Tibial artery (tissue), 4 donors: ENCODE data around the gene SEPTIN10.

Experiments used
- DNase-seq, 2 donors: peaks; one replicate each; pipeline ENCODE4 v3.0.0-alpha.2; 2019
- H3K27ac ChIP-seq, 2 donors: fragments of 200-600 bp; sonication (generic) in 1 of 2; 1 replicate in 1 of 2; 2 replicates in 1 of 2; pipeline ENCODE4 v1.5.1; 2018 to 2019; ENCODE audit warnings: mild to moderate bottlenecking in 1 of 2
- H3K27me3 ChIP-seq, 2 donors: fragments of 200-600 bp; sonication (generic) in 1 of 2; one replicate each; pipeline versions ENCODE4 v1.5.1 to v1.6.0; 2016 to 2019
- H3K36me3 ChIP-seq, 3 donors: fragments of 200-600 bp; sonication (generic) in 2 of 3; one replicate each; pipeline ENCODE4 v1.5.1; 2016 to 2019; ENCODE audit warnings: mild to moderate bottlenecking in 2 of 3
- H3K4me1 ChIP-seq, 4 donors: fragments of 200-600 bp; sonication (generic) in 2 of 4; 1 replicate in 3 of 4; 2 replicates in 1 of 4; pipeline ENCODE4 v1.5.1; 2016 to 2019
- H3K4me3 ChIP-seq, 2 donors: fragments of 200-600 bp; sonication (generic) in 1 of 2; 1 replicate in 1 of 2; 2 replicates in 1 of 2; pipeline ENCODE4 v1.5.1; 2018 to 2019; ENCODE audit warnings: mild to moderate bottlenecking in 2 of 2
- H3K9me3 ChIP-seq, 3 donors: fragments of 200-600 bp; sonication (generic) in 1 of 3; one replicate each; pipeline ENCODE4 v1.5.1; 2016 to 2019
- CTCF ChIP-seq, 2 experiments: fragments of 200-600 bp in 1 of 2; fragments of 450-650 bp in 1 of 2; IDR thresholded peaks; one replicate each; pipeline ENCODE4 v1.5.1; 2017 to 2019; ENCODE audit warnings: antibody characterized with exemption in 2 of 2, mild to moderate bottlenecking in 1 of 2, moderate library complexity in 1 of 2
- intact Hi-C: fragments of 100-400 bp; cut with DNase I; formaldehyde crosslinking; loops from one replicate; pipeline ENCODE4 v1.15.0; 2023; ENCODE audit warnings: low total_unique reads

The SEPTIN10 gene

GRCh38 chr2:109523536-109524361, 90.0 kb downstream of the SEPTIN10 start:
- no peak overlapping the region for H3K27ac ChIP-seq
- intact Hi-C loops: no loop called here
- no peak overlapping the region for H3K4me3 ChIP-seq
- H3K9me3 ChIP-seq: no peaks in the 10 kb centered on the region
- H3K36me3 ChIP-seq: no peaks in the 10 kb centered on the region
- H3K27me3 ChIP-seq: peaks cover 0 to under 1% of the 10 kb centered on the region in 2 donors
- TF ChIP-seq CTCF (IDR thresholded peaks at IDR 0.05): no peak
- H3K4me1 ChIP-seq: no peaks in the 10 kb centered on the region
- DNase-seq: peak in 1 of 2 donors; percentile 58

GRCh38 chr2:109523121-109523520, 90.6 kb downstream of the SEPTIN10 start:
- no peaks in the 10 kb centered on the region for H3K4me1 ChIP-seq
- intact Hi-C loops: no loop called here
- no peaks in the 10 kb centered on the region for H3K27me3 ChIP-seq
- H3K9me3 ChIP-seq: no peaks in the 10 kb centered on the region
- no peak overlapping the region for H3K27ac ChIP-seq
- no peak for TF ChIP-seq CTCF (IDR thresholded peaks at IDR 0.05)
- no peak overlapping the region for H3K4me3 ChIP-seq
- no peaks in the 10 kb centered on the region for H3K36me3 ChIP-seq
- no peak for DNase-seq

- no peak overlapping the region for H3K27ac ChIP-seq
- intact Hi-C loops: no loop called here
- no peak for TF ChIP-seq CTCF (IDR thresholded peaks at IDR 0.05)
- H3K27me3 ChIP-seq: no peaks in the 10 kb centered on the region
- H3K4me3 ChIP-seq: no peak overlapping the region
- no peaks in the 10 kb centered on the region for H3K36me3 ChIP-seq
- DNase-seq: no peak
- H3K9me3 ChIP-seq: no peaks in the 10 kb centered on the region
- no peaks in the 10 kb centered on the region for H3K4me1 ChIP-seq
These were observed 91.7 kb downstream of the SEPTIN10 start for GRCh38 chr2:109522063-109522374.

- H3K36me3 ChIP-seq: no peaks in the 10 kb centered on the region
- H3K9me3 ChIP-seq: no peaks in the 10 kb centered on the region
- no peaks in the 10 kb centered on the region for H3K27me3 ChIP-seq
- intact Hi-C loops: no loop called here
- no peak overlapping the region for H3K27ac ChIP-seq
- DNase-seq: peak in 1 of 2 donors; percentile 10
- H3K4me3 ChIP-seq: no peak overlapping the region
- H3K4me1 ChIP-seq: no peaks in the 10 kb centered on the region
- no peak for TF ChIP-seq CTCF (IDR thresholded peaks at IDR 0.05)
These were observed 92.3 kb downstream of the SEPTIN10 start for GRCh38 chr2:109521233-109522062.

GRCh38 chr2:109519513-109519912, 94.3 kb downstream of the SEPTIN10 start:
- TF ChIP-seq CTCF (IDR thresholded peaks at IDR 0.05): no peak
- no peak overlapping the region for H3K27ac ChIP-seq
- no peak overlapping the region for H3K4me3 ChIP-seq
- no peaks in the 10 kb centered on the region for H3K9me3 ChIP-seq
- no peak for DNase-seq
- H3K36me3 ChIP-seq: no peaks in the 10 kb centered on the region
- intact Hi-C loops: loop anchor here (10.0 kb wide), 1 partner anchor 595 kb away; no protein-coding TSS in a partner anchor
- peaks cover 0 to 7% (median 6%) of the 10 kb centered on the region in 4 donors for H3K4me1 ChIP-seq
- no peaks in the 10 kb centered on the region for H3K27me3 ChIP-seq
